SH-SY5Y (cell line): Measurements from ENCODE around the gene MSI2.

Experiments used
- GATA2 ChIP-seq: IDR thresholded peaks from 2 replicates; pipeline ENCODE4 v1.6.1; 2011; ENCODE audit warnings: mild to moderate bottlenecking, low read depth, low read length
- GATA3 ChIP-seq: IDR thresholded peaks from 2 replicates; pipeline ENCODE4 v1.6.1; 2011; ENCODE audit warnings: low read depth, mild to moderate bottlenecking, low read length, moderate library complexity

DNA sequence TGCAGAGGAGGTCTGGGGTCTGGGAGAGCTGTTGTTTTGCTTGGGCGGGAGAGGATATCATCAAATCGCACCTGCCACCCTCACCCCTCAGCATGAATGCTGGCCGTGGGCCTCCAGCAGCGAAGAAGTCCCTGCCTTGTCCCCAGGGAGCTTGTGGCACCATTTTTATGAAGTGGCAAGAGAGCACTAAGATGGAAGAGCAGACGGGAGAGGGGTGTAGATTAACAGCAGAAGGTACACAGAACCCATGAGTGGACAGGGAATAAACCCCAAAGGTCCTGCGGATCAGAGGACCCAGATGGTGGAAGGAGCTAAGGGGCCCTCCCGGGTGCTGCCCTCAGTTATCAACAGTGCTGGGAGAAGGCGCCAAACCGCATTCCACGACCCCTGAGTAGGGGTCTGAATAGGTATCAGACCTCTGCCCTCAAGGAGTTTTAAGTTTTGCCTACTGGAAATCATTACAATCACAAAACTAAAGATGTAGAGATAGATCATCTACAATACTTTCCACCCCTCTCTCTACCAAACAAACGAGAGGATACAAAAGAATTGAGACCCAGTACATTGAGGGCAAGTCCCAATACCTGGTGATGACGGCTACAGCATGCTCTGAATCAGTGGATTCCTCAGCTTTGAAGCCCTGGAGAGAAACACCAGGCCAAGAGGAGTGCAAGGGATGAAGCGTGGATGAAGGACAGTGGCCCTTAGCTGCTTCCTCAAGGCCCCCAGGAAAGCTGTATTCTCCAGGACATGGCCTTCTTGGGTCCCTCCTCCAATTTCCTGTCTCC lies 428.6 kb downstream of the MSI2 start:
- TF ChIP-seq GATA2 (no peak), GATA3 (no peak)
